A549 (cell line): Measurements from ENCODE around the gene KRT81. TPM values are rescaled to one million over a fixed set of nuclear protein-coding genes. Genes with fewer than 3 reads are reported as not detected.

ENCODE experiments used
- ATAC-seq, 2 experiments: fragments of 200-7000 bp in 1 of 2; fragments of >200 bp in 1 of 2; cut with Nextera tagmentation in 1 of 2; cut with Tn5 transposase in 1 of 2; 3 replicates each; pipeline versions ENCODE4 v1.8.0 to v1.9.1; 2018 to 2020; ENCODE audit warnings: mild to moderate bottlenecking in 1 of 2, moderate library complexity in 1 of 2
- CTCF ChIA-PET: fragments of 300-600 bp; sonication (Branson Sonifier 250); formaldehyde crosslinking; extraction: SDS; loops from one replicate; lab custom pipeline; 2021; ENCODE audit warnings: antibody characterized with exemption, inconsistent platforms; lab: Yijun Ruan, JAX
- POLR2A ChIA-PET: fragments of 350-600 bp; formaldehyde crosslinking; extraction: SDS; loops from one replicate; lab custom pipeline; 2021; ENCODE audit warnings: antibody characterized with exemption, inconsistent platforms; lab: Yijun Ruan, JAX
- DNase-seq, 2 experiments: peaks; one replicate each; pipeline versions ENCODE4 v3.0.0 to v3.0.0-alpha.2; 2011 to 2016; ENCODE audit warnings: low read depth in 1 of 2, low spot score in 1 of 2
- FAIRE-seq: peaks from 2 replicates; lab custom pipeline; 2011; peaks lifted over from hg19 to GRCh38; lab: Jason Lieb, UNC
- H3K27ac ChIP-seq, 2 experiments: fragments of >200 bp; sonication (Bioruptor Twin); formaldehyde crosslinking; 3 replicates each; pipeline ENCODE4 v1.5.1; 2016 to 2017
- H3K4me1 ChIP-seq: fragments of >200 bp; sonication (Bioruptor Twin); formaldehyde crosslinking; 3 replicates; pipeline ENCODE4 v1.6.1; 2016
- H3K4me2 ChIP-seq: fragments of >200 bp; sonication (Bioruptor Twin); formaldehyde crosslinking; 3 replicates; pipeline ENCODE4 v1.6.1; 2016
- H3K4me3 ChIP-seq: fragments of >200 bp; sonication (Bioruptor Twin); formaldehyde crosslinking; 3 replicates; pipeline ENCODE4 v1.5.1; 2016
- H3K9me3 ChIP-seq: fragments of >200 bp; sonication (Bioruptor Twin); formaldehyde crosslinking; 3 replicates; pipeline ENCODE4 v1.6.1; 2016
- ATOH8 ChIP-seq: fragments of 250-450 bp; sonication (Bioruptor Pico); IDR thresholded peaks from 2 replicates; pipeline ENCODE4 v1.5.0; 2020; ENCODE audit warnings: low read depth, mild to moderate bottlenecking, moderate library complexity
- CHD2 ChIP-seq: fragments of 150-350 bp; IDR thresholded peaks from 2 replicates; pipeline ENCODE4 v1.6.1; 2014; ENCODE audit warnings: low read length; ENCODE audit not compliant: partially characterized antibody
- CHD4 ChIP-seq: fragments of 200-600 bp; sonication (generic); IDR thresholded peaks from 2 replicates; pipeline ENCODE4 v1.6.1; 2016; ENCODE audit warnings: antibody characterized with exemption, mild to moderate bottlenecking, borderline replicate concordance
- EHMT2 ChIP-seq: fragments of 200-600 bp; sonication (generic); IDR thresholded peaks from 2 replicates; pipeline ENCODE4 v1.6.1; 2016; ENCODE audit warnings: antibody characterized with exemption, low read depth, mild to moderate bottlenecking, moderate library complexity
- ESRRA ChIP-seq: fragments of 150-350 bp; IDR thresholded peaks from 2 replicates; pipeline ENCODE4 v1.6.1; 2014; ENCODE audit warnings: mild to moderate bottlenecking, low read length, borderline replicate concordance
- HDAC2 ChIP-seq: fragments of 200-600 bp; sonication (generic); IDR thresholded peaks from 2 replicates; pipeline ENCODE4 v1.6.1; 2016
- HES2 ChIP-seq: fragments of >200 bp; sonication (Bioruptor Twin); formaldehyde crosslinking; IDR thresholded peaks from 2 replicates; pipeline ENCODE4 v1.6.1; 2016
- HEYL ChIP-seq: fragments of 250-450 bp; sonication (Bioruptor Pico); IDR thresholded peaks from 2 replicates; pipeline ENCODE4 v1.8.0; 2021; ENCODE audit warnings: mild to moderate bottlenecking, moderate library complexity
- HMGXB4 ChIP-seq: fragments of 250-450 bp; sonication (Bioruptor Pico); IDR thresholded peaks from 2 replicates; pipeline ENCODE4 v1.5.0; 2021; ENCODE audit warnings: mild to moderate bottlenecking, moderate library complexity, borderline replicate concordance
- MAX ChIP-seq: IDR thresholded peaks from 2 replicates; pipeline ENCODE4 v1.6.1; 2012
- MYC ChIP-seq: IDR thresholded peaks from 2 replicates; pipeline ENCODE4 v1.6.1; 2012; ENCODE audit warnings: mild to moderate bottlenecking, inconsistent platforms, low read length, improper control_type of control experiment, borderline replicate concordance
- RAD21 ChIP-seq, 2 experiments: fragments of >200 bp in 1 of 2; sonication (Bioruptor Twin) in 1 of 2; formaldehyde crosslinking in 1 of 2; IDR thresholded peaks in 1 of 2; conservative IDR thresholded peaks in 1 of 2; 2 replicates in 1 of 2; 3 replicates in 1 of 2; pipeline ENCODE4 v1.6.1; 2012 to 2018; ENCODE audit warnings: inconsistent platforms in 1 of 2
- TP53 ChIP-seq: fragments of 250-450 bp; sonication (Bioruptor Pico); IDR thresholded peaks from 2 replicates; pipeline ENCODE4 v1.5.0; 2021; ENCODE audit warnings: mild to moderate bottlenecking, moderate library complexity
- ZC3H11A ChIP-seq: fragments of 450-650 bp; IDR thresholded peaks from 2 replicates; pipeline ENCODE4 v1.6.1; 2014; ENCODE audit warnings: antibody characterized with exemption, mild to moderate bottlenecking
- WGBS: methylation state at CpG from one replicate; pipeline ENCODE4 v1.1.6; 2017; ENCODE audit errors: missing lambda C conversion rate; 5-methylcytosine and 5-hydroxymethylcytosine counted together
- polyA plus RNA-seq, 4 experiments: library from polyadenylated mRNA; depleted of rRNA in 3 of 4; stranded (reverse); fragments of >200 nt; fragmentation: RNase III in 1 of 4; extraction: RNeasy Plus Mini Kit Qiagen cat#74134 plus additional on column Dnase treatment in 1 of 4; gene quantifications; 2 replicates in 3 of 4; 3 replicates in 1 of 4; pipeline ENCODE4 v1.2.3, GENCODE V29; 2011 to 2017
- TF ChIP-seq, protein P1 (sequence below): fragments of 450-650 bp; IDR thresholded peaks from 2 replicates; pipeline ENCODE4 v1.6.1; 2014; ENCODE audit warnings: antibody characterized with exemption
- TF ChIP-seq, protein P2 (sequence below): fragments of >200 bp; sonication (Bioruptor Twin); formaldehyde crosslinking; IDR thresholded peaks from 3 replicates; pipeline ENCODE4 v1.6.1; 2016
- TF ChIP-seq, protein P3 (sequence below): IDR thresholded peaks from 2 replicates; pipeline ENCODE4 v1.6.1; 2012
- TF ChIP-seq, protein P4 (sequence below): fragments of >200 bp; sonication (Bioruptor Twin); formaldehyde crosslinking; IDR thresholded peaks from 3 replicates; pipeline ENCODE4 v1.5.1; 2016

Gene KRT81
- polyA plus RNA-seq, 2 of the 4 experiments (the other 2 are of a cell fraction) = 1,799 to 3,643 TPM

GRCh38 chr12:52268212-52268611 lies 23.1 kb downstream of the KRT81 start:
- POLR2A ChIA-PET = no interaction called here
- FAIRE-seq = no peak
- 76% methylated on average over 2 of the region's 2 CpGs for WGBS

More at GRCh38 chr12:52268212-52268611, 23.1 kb downstream of the KRT81 start:
- TF ChIP-seq HEYL (CRISPR knock-in tag) (no peak), CHD2 (no peak), HES2 (no peak), EHMT2 (no peak), HDAC2 (no peak), CHD4 (no peak), ZC3H11A (no peak), ATOH8 (CRISPR knock-in tag) (no peak), HMGXB4 (CRISPR knock-in tag) (no peak), RAD21 (conservative IDR thresholded peaks at IDR 0.05 in 1 of 2, IDR thresholded peaks at IDR 0.05 in 1 of 2) (no peak), MAX (no peak), TP53 (CRISPR knock-in tag) (no peak), MYC (no peak), ESRRA (no peak)
- TF ChIP-seq, protein P1, sequence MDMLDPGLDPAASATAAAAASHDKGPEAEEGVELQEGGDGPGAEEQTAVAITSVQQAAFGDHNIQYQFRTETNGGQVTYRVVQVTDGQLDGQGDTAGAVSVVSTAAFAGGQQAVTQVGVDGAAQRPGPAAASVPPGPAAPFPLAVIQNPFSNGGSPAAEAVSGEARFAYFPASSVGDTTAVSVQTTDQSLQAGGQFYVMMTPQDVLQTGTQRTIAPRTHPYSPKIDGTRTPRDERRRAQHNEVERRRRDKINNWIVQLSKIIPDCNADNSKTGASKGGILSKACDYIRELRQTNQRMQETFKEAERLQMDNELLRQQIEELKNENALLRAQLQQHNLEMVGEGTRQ = no peak
- TF ChIP-seq, protein P2, sequence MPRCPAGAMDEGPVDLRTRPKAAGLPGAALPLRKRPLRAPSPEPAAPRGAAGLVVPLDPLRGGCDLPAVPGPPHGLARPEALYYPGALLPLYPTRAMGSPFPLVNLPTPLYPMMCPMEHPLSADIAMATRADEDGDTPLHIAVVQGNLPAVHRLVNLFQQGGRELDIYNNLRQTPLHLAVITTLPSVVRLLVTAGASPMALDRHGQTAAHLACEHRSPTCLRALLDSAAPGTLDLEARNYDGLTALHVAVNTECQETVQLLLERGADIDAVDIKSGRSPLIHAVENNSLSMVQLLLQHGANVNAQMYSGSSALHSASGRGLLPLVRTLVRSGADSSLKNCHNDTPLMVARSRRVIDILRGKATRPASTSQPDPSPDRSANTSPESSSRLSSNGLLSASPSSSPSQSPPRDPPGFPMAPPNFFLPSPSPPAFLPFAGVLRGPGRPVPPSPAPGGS = no peak
- TF ChIP-seq, protein P3, sequence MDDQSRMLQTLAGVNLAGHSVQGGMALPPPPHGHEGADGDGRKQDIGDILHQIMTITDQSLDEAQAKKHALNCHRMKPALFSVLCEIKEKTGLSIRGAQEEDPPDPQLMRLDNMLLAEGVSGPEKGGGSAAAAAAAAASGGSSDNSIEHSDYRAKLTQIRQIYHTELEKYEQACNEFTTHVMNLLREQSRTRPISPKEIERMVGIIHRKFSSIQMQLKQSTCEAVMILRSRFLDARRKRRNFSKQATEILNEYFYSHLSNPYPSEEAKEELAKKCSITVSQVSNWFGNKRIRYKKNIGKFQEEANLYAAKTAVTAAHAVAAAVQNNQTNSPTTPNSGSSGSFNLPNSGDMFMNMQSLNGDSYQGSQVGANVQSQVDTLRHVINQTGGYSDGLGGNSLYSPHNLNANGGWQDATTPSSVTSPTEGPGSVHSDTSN = no peak
- TF ChIP-seq, protein P4, sequence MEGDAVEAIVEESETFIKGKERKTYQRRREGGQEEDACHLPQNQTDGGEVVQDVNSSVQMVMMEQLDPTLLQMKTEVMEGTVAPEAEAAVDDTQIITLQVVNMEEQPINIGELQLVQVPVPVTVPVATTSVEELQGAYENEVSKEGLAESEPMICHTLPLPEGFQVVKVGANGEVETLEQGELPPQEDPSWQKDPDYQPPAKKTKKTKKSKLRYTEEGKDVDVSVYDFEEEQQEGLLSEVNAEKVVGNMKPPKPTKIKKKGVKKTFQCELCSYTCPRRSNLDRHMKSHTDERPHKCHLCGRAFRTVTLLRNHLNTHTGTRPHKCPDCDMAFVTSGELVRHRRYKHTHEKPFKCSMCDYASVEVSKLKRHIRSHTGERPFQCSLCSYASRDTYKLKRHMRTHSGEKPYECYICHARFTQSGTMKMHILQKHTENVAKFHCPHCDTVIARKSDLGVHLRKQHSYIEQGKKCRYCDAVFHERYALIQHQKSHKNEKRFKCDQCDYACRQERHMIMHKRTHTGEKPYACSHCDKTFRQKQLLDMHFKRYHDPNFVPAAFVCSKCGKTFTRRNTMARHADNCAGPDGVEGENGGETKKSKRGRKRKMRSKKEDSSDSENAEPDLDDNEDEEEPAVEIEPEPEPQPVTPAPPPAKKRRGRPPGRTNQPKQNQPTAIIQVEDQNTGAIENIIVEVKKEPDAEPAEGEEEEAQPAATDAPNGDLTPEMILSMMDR = no peak
- H3K27ac ChIP-seq = peak overlapping the region; percentile 7 to 65; a peak in 3 of 6 replicates
- H3K4me2 ChIP-seq = no peak overlapping the region
- no peak overlapping the region for H3K4me3 ChIP-seq
- ATAC-seq (no peak), DNase-seq (no peak)
- CTCF ChIA-PET = interaction anchor here (0.6 to 14.8 kb wide), 10 partner anchors 9 to 616 kb away, joined by 3 to 301 read pairs (median 5); partner anchors contain the start of gene KRT86
- peaks cover 13% of the 10 kb centered on the region for H3K4me1 ChIP-seq
- H3K9me3 ChIP-seq = peaks cover 5% of the 10 kb centered on the region; the same call in 2 of the 3 replicates
